Nucleus accumbens (tissue), 56 donors: Measurements from ENCODE around the gene BTBD17.
"Not testable (repeated sequence)": the region's sequence is repeated elsewhere in the genome, so short reads cannot be mapped to it uniquely, and the experiment has no call there.

Source experiments
- DNase-seq, 56 donors: peaks; one replicate each; lab custom pipeline; 2025; lab: John Stamatoyannopoulos, UW

The BTBD17 gene

GRCh38 chr17:74361230-74362068 lies at the start of gene BTBD17:
TSS of gene BTBD17 (minus strand) at chr17:74361868. CDS start at chr17:74361819, 49 bp downstream.
- peak in 51 of 56 donors; percentile 26 to 84 (median 58) for DNase-seq

- no peak for DNase-seq
Measured at GRCh38 chr17:74410001-74410443, 48.4 kb upstream of the BTBD17 start.

GRCh38 chr17:74408815-74409214 lies 47.1 kb upstream of the BTBD17 start:
- DNase-seq: no peak

- no peak for DNase-seq
Measured at GRCh38 chr17:74408262-74408661, 46.6 kb upstream of the BTBD17 start.

- DNase-seq: no peak
Measured at GRCh38 chr17:74407384-74407783, 45.7 kb upstream of the BTBD17 start.

- DNase-seq: not testable (repeated sequence)
Measured at GRCh38 chr17:74405311-74405710, 43.6 kb upstream of the BTBD17 start.

- no peak for DNase-seq
Measured at GRCh38 chr17:74404789-74405188, 43.1 kb upstream of the BTBD17 start.

- no peak for DNase-seq
Measured at GRCh38 chr17:74404218-74404617, 42.5 kb upstream of the BTBD17 start.

GRCh38 chr17:74403512-74404137 lies 42.0 kb upstream of the BTBD17 start:
- DNase-seq: no peak

- DNase-seq: no peak
Measured at GRCh38 chr17:74402048-74402447, 40.4 kb upstream of the BTBD17 start.

GRCh38 chr17:74396567-74396966 lies 34.9 kb upstream of the BTBD17 start:
- DNase-seq: no peak

- DNase-seq: no peak
Measured at GRCh38 chr17:74394977-74395376, 33.3 kb upstream of the BTBD17 start.

GRCh38 chr17:74394275-74394950 lies 32.7 kb upstream of the BTBD17 start:
- no peak for DNase-seq

GRCh38 chr17:74393346-74393942 lies 31.8 kb upstream of the BTBD17 start:
- peak in 8 of 56 donors; percentile 4 to 32 (median 14) for DNase-seq

- DNase-seq: no peak
Measured at GRCh38 chr17:74392848-74393247, 31.2 kb upstream of the BTBD17 start.

GRCh38 chr17:74391771-74392170 lies 30.1 kb upstream of the BTBD17 start:
- DNase-seq: no peak

GRCh38 chr17:74390680-74391653 lies 29.3 kb upstream of the BTBD17 start:
- DNase-seq: no peak

GRCh38 chr17:74389937-74390679 lies 28.4 kb upstream of the BTBD17 start:
- no peak for DNase-seq
